HG03175 (cell line): Measurements from ENCODE around the gene MSL1.

Source experiments
- ATAC-seq: cut with Tn5 transposase; IDR thresholded peaks from one replicate; pipeline ENCODE4 v1.9.1; 2021; ENCODE audit warnings: mild to moderate bottlenecking, moderate library complexity; ENCODE audit not compliant: unreplicated experiment

Gene MSL1

GRCh38 chr17:40091691-40092397, 29.9 kb upstream of the MSL1 start:
- ATAC-seq, result no peak

DNA sequence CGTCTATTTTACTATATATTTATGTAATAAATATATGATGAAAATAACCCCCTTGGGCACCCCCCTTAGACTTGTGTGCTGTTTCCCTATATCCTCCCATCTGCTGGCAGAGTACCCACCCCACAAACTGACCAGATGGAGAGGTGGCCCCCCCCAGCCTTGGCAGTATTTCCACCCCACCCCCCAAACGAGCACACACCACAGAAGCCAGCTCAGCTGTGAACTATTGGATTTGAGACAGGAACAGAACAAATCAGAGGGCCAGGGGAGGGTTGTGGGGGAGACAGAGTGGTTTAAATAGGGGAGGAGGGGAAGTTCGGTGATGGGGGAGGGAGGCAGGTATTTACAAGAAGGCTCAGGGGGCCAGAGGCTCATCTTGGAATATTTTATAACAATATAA, 29.2 kb upstream of the MSL1 start:
- ATAC-seq, result no peak

DNA sequence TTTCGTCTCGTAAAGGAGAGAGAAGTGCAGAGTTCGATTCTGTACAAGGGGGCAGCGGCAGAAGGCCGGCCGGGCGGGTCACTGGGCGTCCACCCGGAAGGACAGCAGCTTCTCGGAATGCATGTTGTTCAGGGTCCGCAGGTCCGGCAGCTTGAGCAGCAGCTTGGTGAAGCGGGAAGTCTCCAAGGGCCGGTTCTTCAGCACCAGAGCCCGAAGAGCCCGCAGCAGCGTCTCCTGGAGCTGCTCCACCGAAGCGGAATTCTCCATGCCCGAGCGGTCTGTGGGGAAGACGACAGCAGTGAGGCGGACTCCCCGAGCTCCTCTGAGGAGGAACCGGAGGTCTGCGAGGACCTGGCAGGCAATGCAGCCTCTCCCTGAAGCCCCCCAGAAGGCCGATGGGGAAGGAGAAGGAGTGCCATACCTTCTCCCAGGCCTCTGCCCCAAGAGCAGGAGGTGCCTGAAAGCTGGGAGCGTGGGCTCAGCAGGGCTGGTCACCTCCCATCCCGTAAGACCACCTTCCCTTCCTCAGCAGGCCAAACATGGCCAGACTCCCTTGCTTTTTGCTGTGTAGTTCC, 28.7 kb upstream of the MSL1 start:
- ATAC-seq, result no peak

DNA sequence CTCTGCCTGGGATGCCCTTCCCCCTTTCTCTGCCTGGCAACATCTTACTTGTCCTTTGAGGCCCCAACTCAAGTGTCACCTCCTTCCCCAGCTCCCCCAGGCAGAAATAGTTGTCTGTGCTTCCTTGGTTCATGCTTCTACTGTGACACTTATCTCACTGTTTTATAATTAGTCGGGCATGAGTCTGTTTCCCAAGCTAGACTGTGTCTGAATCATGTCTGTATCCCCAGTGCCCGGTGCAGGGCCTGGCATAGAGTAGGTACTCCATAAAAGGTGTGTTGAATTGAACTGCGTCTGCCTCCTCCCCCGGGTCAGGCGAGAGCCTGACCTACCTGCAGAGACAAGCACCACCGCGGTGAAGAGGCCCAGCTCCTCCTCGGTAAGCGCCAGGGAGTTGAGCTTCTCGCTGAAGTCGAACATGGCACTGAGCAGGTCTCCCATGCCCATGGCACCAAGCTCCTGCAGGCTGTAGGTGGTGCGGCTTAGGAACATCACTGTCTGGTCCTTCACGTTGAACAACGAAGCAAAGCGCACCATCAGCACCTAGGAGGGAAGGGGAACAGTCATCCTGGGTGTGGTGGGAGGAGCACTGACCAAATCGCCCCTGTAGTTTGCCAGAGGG, 28.1 kb upstream of the MSL1 start:
- ATAC-seq, result no peak

- ATAC-seq, result no peak
Observed at GRCh38 chr17:40094874-40095273, 26.9 kb upstream of the MSL1 start.

DNA sequence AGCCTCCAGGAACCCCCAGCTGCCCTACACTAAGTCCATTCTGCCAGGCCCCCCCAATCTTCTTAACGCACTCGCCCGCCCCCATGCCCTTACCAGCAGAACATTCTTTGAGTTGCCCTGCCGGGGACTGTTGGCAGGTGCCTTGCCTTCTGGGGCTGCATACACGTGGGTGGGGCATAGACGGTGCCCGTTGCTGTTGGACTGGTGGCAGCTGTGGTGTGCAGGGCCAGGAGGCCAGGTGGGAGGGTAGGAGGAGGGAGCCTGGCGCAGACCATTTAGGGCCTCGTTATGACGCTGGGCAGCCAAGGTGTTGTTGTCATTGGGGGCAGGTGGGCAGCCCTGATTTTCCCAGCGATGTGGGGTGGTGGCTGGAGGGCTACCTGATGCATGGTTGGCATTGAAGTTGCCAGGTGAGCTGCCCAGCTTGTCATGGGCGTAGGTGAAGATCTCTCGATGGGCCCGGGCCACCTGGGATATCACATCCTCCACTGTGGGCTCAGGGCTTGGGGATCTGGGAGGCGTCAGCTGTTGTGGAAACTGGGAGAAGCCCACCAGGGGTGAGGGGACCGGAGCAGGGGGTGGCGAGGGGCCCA, 26.3 kb upstream of the MSL1 start:
- no peak for ATAC-seq

DNA sequence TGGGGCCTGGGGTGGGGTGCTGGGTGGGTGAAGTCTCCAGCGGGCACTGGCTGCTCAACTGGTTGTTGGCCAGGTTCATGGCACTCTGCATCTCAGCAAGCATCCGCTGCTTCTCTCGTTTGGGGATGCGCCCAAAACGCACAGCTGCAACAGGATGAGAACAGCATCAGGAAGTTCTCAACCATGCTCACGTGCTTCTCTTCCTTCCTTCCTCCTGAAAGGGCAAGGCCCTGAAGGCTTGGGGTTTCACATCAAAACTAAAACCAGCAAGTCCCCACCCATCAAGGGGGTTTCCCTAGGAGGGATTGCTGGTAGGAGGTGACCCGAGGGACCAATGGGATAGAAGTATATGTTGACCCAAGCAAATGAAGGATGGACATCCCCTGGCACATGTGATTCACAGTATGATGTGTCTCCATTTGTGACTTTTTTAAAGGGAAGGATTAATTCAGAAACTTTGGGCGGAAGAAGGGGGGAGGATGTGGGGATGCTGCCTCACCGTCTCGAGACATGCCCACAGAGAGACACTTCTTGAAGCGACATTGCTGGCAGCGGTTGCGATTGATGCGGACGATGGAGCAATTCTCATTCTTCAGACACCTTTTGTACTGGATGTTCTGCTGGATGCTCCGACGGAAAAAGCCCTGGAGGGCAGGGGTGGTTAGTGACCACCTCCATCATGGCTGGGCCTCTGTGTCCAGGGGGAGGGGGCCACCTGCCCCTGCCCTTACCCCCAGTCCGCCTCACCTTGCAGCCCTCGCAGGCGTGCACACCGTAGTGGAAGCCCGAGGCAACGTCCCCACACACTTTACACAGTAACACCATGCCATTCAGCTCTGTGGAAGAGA, 25.6 kb upstream of the MSL1 start:
- ATAC-seq, result peak; percentile 41

GRCh38 chr17:40097087-40097486, 24.7 kb upstream of the MSL1 start:
- ATAC-seq, result no peak

GRCh38 chr17:40097931-40098845, 23.6 kb upstream of the MSL1 start:
- ATAC-seq, result no peak

DNA sequence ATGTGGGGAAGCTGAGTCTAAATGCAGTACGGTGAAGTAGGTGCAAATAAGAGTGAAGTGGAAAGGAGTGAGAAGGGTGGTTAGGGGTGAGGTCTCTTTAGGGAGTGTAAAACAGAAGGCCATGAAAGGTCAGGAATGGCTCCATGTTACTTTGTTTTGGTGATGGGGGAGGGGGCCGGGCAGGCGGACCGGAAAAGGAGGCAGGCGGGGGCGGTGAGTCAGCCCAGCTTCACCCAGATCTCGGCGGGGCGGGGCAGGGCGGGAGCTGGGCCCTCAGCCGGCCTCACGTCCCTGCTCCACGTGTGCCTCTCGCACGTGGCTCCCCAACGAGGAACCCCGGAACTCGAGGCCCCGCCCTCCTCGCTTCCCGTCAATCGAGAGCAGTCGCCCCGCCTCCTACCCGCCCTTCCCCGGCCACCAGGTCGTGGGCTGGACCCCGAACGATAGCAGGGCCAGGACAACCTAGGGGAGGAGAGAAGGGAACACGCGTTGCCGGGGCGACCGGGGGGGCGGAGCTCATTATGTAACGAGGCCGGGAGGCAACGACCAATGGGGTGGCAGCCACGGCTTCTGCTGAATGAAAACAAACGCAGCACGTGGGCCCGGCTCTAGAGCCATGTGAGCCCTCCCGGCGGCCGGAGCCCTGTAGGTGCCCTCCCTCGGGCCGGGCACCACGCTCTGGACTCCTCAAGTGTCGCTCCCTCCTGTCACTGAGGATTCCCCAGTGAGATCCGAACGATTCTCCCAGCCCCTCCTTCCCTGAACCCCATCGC, 22.7 kb upstream of the MSL1 start:
- ATAC-seq, result peak; percentile 69

- no peak for ATAC-seq
Observed at GRCh38 chr17:40099619-40100418, 22.0 kb upstream of the MSL1 start.

GRCh38 chr17:40100419-40100668, 21.4 kb upstream of the MSL1 start, which contains the start of gene NR1D1:
TSS of gene NR1D1 (minus strand) at chr17:40100589. CDS start at chr17:40100094, 495 bp downstream.
- no peak for ATAC-seq

DNA sequence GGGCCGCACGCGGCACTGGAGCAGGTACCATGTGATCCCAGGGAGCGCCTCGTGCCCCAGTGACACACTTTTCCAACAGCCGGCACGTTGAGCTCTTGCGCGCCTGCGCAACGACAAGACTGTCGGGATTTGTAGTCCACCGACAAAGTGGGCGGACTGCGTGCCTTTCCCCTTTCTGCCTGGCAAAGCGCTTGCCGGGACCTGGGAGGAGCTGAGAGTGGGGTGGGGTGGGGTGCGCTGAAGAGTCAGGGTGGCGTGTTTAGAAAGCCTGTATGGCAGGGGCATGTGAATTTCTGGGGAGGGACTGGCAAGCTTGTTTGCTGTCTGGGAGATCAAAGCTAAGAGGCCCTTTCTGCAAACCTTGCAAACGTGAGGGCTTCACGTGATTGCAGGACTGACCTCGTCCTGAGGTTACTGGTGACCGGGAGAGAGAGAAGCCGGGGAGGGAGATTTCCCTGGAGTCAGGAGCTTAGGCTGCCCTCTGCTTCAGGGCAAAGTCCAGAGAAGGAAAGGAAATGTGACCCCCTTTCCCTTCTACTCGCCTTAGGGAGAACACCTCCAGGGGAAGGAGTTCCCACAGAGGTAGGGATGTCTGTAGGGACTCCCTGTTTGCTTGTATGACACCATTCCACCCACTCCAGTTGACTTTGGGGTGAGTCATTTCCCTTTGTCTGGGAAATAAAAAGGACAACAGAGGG, 21.0 kb upstream of the MSL1 start:
- ATAC-seq, result peak; percentile 37

GRCh38 chr17:40101367-40102210, 20.2 kb upstream of the MSL1 start:
- ATAC-seq, result no peak

DNA sequence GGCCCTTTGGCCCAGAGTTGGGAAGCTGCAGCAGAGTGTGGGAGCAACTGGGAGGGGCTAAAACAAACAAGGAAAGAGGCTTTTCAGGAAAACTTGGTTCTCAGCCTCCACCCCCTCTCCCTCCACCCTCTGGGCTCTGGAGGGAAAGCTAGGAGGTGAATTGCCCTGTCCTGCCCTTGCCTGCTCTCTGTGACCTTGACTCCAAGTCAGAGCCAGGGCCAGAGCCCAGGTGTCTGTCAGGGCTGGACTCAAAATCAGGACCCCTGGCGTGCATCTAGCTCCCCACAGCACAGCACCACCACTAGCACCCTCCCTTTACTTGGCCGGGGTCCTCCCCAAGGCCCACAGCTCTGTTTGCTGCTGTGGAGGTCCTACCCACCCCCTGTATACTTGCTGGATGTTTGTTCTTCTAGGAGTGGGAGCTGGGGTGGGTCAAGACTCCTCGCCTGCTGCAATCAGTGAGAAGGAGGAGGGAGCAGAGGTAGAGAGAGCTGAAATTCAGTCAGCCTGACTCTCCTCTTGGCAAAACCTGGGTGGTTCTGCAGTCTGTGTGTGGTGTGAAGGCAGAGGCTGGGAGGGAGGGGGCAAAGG, 18.6 kb upstream of the MSL1 start:
- ATAC-seq, result no peak

- no peak for ATAC-seq
Observed at GRCh38 chr17:40103688-40104087, 18.1 kb upstream of the MSL1 start.
